Kidney (tissue), 14 donors: Measurements from ENCODE around the gene GK. TPM values are rescaled to one million over a fixed set of nuclear protein-coding genes. Genes with fewer than 3 reads are reported as not detected.
"Not testable (repeated sequence)": the region's sequence is repeated elsewhere in the genome, so short reads cannot be mapped to it uniquely, and the experiment has no call there.

Experiments
- DNase-seq, 5 donors: peaks; one replicate each; pipeline ENCODE4 v3.0.0-alpha.2; 2013 to 2020
- FAIRE-seq: peaks from 2 replicates; lab custom pipeline; 2012; peaks lifted over from hg19 to GRCh38; lab: Jason Lieb, UNC
- H3K27ac ChIP-seq, 2 donors: one replicate each; pipeline ENCODE4 v1.7.0; 2013; ENCODE audit warnings: low read depth in 2 of 2, low read length in 2 of 2, inconsistent platforms in 1 of 2
- H3K27me3 ChIP-seq: one replicate; pipeline ENCODE4 v1.7.1; 2013; ENCODE audit warnings: low read length, inconsistent platforms; ENCODE audit not compliant: control insufficient read depth, insufficient read depth
- H3K36me3 ChIP-seq, 3 donors: one replicate each; pipeline versions ENCODE4 v1.7.0 to v1.7.1; 2013; ENCODE audit warnings: low read length in 3 of 3, control low read depth in 1 of 3, inconsistent platforms in 1 of 3; ENCODE audit not compliant: insufficient read depth in 3 of 3, control insufficient read depth in 2 of 3
- H3K4me1 ChIP-seq, 3 donors: one replicate each; pipeline versions ENCODE4 v1.7.0 to v1.7.1; 2013; ENCODE audit warnings: low read length in 3 of 3, inconsistent platforms in 1 of 3, low read depth in 1 of 3; ENCODE audit not compliant: control insufficient read depth in 2 of 3, insufficient read depth in 2 of 3
- H3K4me3 ChIP-seq, 3 donors: one replicate each; pipeline versions ENCODE4 v1.7.0 to v1.8.1; 2013; ENCODE audit warnings: low read length in 3 of 3, control low read depth in 1 of 3, inconsistent platforms in 1 of 3
- H3K9ac ChIP-seq, 3 donors: one replicate each; pipeline versions ENCODE4 v1.7.0 to v1.7.1; 2013; ENCODE audit warnings: low read length in 3 of 3, control low read depth in 1 of 3, inconsistent platforms in 1 of 3
- H3K9me3 ChIP-seq, 3 donors: one replicate each; pipeline versions ENCODE4 v1.7.0 to v1.7.1; 2013; ENCODE audit warnings: low read length in 3 of 3, control low read depth in 1 of 3, inconsistent platforms in 1 of 3; ENCODE audit not compliant: control insufficient read depth in 2 of 3, insufficient read depth in 1 of 3
- intact Hi-C: fragments of 100-400 bp; cut with DNase I; formaldehyde crosslinking; loops from one replicate; pipeline ENCODE4 v1.11.1; 2022
- polyA plus RNA-seq: library from polyadenylated mRNA; stranded (reverse); fragments of 350-450 nt; fragmentation: Illumina TruSeq; extraction: RNeasy Lipid Tissue Mini Kit (QIAGEN cat#74804); gene quantifications from one replicate; pipeline ENCODE4 v1.2.3, GENCODE V29; 2014; ENCODE audit warnings: low read depth, low replicate concordance; ENCODE audit not compliant: insufficient read depth
- total RNA-seq: library from RNA; stranded (reverse); fragmentation: NEBNext Ultra II Directional; extraction: Animal tissue kit (Norgen Biotek cat#: 25700); gene quantifications from one replicate; pipeline ENCODE4 v1.2.1, GENCODE V29; 2021
- TF ChIP-seq, protein P1 (sequence below): IDR thresholded peaks from 3 replicates; pipeline ENCODE4 v1.5.1; 2012; ENCODE audit warnings: mild to moderate bottlenecking, moderate library complexity, borderline replicate concordance; ENCODE audit not compliant: insufficient read depth; ENCODE audit errors: extremely low read depth
- donor health status: control.
- donor health status: control.
- donor health status: control.
- donor health status: control.
- donor health status: control.
- donor health status: DM: yes; HTN: yes; CAD: no.
- donor health status: Normal renal cell carcinoma (clear cell type).

GK gene
- total and polyA plus RNA-seq, 2 donors from 2014 or later: 12.5 to 73.8 TPM

DNA sequence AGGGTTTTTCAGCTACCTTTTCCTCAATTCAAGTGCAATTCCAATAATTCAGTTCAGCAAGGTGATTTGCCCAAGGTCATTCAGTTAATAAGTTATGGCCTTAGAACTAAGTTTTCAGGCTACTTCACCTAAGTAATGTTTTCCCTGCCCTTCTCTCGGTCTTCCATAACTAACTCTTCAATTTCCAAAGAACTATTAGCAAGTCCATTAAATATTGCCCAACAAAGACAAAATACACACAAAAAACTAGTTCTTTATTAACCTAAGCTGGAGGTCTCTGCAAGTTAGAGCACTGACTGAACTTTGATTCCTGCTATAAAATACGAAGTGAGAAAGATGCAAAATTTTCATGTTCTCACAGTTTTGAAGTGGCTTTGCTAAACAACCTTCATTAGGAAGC, 26.8 kb upstream of the GK start:
- Histone ChIP-seq H3K36me3 (no peaks in the 10 kb centered on the region), H3K4me3 (no peak overlapping the region), H3K9ac (no peak overlapping the region), H3K27ac (peak overlapping the region in 1 of 2 donors; percentile 67), H3K4me1 (peaks cover 0 to 5% (median 0%) of the 10 kb centered on the region in 3 donors), H3K27me3 (no peaks in the 10 kb centered on the region), H3K9me3 (no peaks in the 10 kb centered on the region)
- intact Hi-C loops: no loop called here
- FAIRE-seq (peak; percentile 99), DNase-seq (peak in 1 of 5 donors; percentile 3)
- TF ChIP-seq, protein P1, sequence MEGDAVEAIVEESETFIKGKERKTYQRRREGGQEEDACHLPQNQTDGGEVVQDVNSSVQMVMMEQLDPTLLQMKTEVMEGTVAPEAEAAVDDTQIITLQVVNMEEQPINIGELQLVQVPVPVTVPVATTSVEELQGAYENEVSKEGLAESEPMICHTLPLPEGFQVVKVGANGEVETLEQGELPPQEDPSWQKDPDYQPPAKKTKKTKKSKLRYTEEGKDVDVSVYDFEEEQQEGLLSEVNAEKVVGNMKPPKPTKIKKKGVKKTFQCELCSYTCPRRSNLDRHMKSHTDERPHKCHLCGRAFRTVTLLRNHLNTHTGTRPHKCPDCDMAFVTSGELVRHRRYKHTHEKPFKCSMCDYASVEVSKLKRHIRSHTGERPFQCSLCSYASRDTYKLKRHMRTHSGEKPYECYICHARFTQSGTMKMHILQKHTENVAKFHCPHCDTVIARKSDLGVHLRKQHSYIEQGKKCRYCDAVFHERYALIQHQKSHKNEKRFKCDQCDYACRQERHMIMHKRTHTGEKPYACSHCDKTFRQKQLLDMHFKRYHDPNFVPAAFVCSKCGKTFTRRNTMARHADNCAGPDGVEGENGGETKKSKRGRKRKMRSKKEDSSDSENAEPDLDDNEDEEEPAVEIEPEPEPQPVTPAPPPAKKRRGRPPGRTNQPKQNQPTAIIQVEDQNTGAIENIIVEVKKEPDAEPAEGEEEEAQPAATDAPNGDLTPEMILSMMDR: no peak

DNA sequence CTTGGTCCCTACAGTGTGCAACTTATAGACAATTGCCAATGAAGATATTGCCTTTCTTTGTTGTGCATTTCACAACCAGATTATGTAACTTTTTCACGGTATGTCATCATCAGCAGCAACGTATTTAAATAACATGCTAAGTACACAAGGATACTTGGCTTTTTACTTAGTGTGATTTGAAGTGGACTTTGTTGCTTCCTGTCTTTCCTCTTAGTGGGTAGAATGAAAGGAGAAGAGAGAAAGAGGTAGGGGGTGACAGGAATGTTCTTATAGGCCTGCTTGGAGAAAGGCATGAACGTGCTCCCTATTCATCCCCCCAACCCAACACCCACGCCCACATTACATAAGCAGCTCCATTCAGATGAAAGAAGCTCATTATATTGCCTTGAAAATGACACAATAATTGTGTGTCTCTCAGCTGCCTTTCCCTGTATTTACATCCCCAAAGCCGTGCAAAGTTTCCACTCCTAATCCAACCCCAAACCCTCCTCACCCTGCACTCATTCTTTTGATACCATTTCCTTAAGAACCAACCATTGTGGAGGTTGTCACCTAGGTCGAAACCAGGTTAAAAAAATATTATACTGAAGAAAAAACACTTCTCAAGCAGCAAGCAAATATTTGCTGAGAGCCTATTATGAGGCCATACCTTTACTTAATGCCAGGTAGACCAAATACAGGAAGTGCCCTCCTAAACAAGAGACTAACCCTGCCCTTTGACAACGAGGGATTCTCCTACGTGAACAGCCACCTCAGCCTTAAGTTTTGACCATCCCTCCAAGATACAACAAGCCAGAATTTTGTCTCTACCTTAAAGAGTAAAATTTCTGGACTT, 25.2 kb upstream of the GK start:
- intact Hi-C loops: no loop called here
- H3K9ac ChIP-seq: no peak overlapping the region
- DNase-seq (no peak), FAIRE-seq (no peak)
- no peaks in the 10 kb centered on the region for H3K9me3 ChIP-seq
- H3K4me1 ChIP-seq: peaks cover 0 to 5% (median 0%) of the 10 kb centered on the region in 3 donors
- H3K27ac ChIP-seq: peak overlapping the region in 1 of 2 donors; percentile 37
- H3K36me3 ChIP-seq: no peaks in the 10 kb centered on the region
- TF ChIP-seq, protein P1: no peak
- no peak overlapping the region for H3K4me3 ChIP-seq
- no peaks in the 10 kb centered on the region for H3K27me3 ChIP-seq

DNA sequence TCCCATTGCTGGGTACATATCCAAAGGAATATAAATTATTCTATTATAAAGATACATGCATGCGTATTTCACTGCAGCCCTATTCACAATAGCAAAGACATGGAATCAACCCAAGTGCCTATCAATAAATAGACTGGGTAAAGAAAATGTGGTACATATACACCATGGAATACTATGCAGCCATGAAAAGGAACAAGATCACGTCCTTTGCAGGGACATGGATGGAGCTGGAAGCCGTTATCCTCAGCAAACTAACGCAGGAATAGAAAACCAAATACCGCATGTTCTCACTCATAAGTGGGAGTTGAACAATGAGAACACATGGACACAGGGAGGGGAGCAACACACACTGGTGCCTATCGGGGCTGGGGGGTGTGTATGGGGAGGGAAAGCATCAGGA, 19.2 kb upstream of the GK start:
- H3K36me3 ChIP-seq, intact Hi-C loops: not testable (repeated sequence)

DNA sequence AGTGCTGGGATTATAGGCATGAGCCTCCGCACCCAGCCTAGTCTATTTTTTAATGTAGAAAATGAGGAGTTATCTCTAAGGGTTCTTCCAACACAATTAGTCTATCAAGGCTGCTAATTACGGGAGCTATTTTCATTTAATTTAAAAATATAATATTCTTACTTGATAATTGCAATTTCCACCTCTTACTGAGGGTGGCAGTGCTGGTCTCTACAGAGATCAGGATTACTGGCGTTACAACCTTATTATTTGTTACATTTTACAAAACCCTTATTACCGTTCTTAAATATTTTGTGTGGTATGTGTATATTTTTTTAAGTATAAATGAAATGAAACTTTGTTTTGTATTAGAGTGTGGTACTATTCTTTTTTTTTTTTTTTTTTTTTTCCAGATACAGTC, 17.6 kb upstream of the GK start:
- FAIRE-seq (peak; percentile 95), DNase-seq (no peak)
- Histone ChIP-seq H3K9me3 (no peaks in the 10 kb centered on the region), H3K27ac (no peak overlapping the region), H3K9ac (no peak overlapping the region), H3K36me3 (no peaks in the 10 kb centered on the region), H3K27me3 (no peaks in the 10 kb centered on the region), H3K4me1 (no peaks in the 10 kb centered on the region), H3K4me3 (no peak overlapping the region)
- TF ChIP-seq, protein P1: peak; percentile 33
- intact Hi-C loops: no loop called here

More for the DNA sequence above, 19.2 kb upstream of the GK start:
- H3K4me3 ChIP-seq, FAIRE-seq, H3K4me1 ChIP-seq, H3K27me3 ChIP-seq, H3K27ac ChIP-seq, H3K9me3 ChIP-seq, H3K9ac ChIP-seq, DNase-seq: not testable (repeated sequence)
